Kidney (tissue), 14 donors: ENCODE data around the gene ITPK1. TPM values are rescaled to one million over a fixed set of nuclear protein-coding genes. Genes with fewer than 3 reads are reported as not detected.

Source experiments
- DNase-seq, 5 donors: peaks; one replicate each; pipeline ENCODE4 v3.0.0-alpha.2; 2013 to 2020
- FAIRE-seq: peaks from 2 replicates; lab custom pipeline; 2012; peaks lifted over from hg19 to GRCh38; lab: Jason Lieb, UNC
- H3K27ac ChIP-seq, 2 donors: one replicate each; pipeline ENCODE4 v1.7.0; 2013; ENCODE audit warnings: low read depth in 2 of 2, low read length in 2 of 2, inconsistent platforms in 1 of 2
- H3K27me3 ChIP-seq: one replicate; pipeline ENCODE4 v1.7.1; 2013; ENCODE audit warnings: low read length, inconsistent platforms; ENCODE audit not compliant: control insufficient read depth, insufficient read depth
- H3K36me3 ChIP-seq, 3 donors: one replicate each; pipeline versions ENCODE4 v1.7.0 to v1.7.1; 2013; ENCODE audit warnings: low read length in 3 of 3, control low read depth in 1 of 3, inconsistent platforms in 1 of 3; ENCODE audit not compliant: insufficient read depth in 3 of 3, control insufficient read depth in 2 of 3
- H3K4me1 ChIP-seq, 3 donors: one replicate each; pipeline versions ENCODE4 v1.7.0 to v1.7.1; 2013; ENCODE audit warnings: low read length in 3 of 3, inconsistent platforms in 1 of 3, low read depth in 1 of 3; ENCODE audit not compliant: control insufficient read depth in 2 of 3, insufficient read depth in 2 of 3
- H3K4me3 ChIP-seq, 3 donors: one replicate each; pipeline versions ENCODE4 v1.7.0 to v1.8.1; 2013; ENCODE audit warnings: low read length in 3 of 3, control low read depth in 1 of 3, inconsistent platforms in 1 of 3
- H3K9ac ChIP-seq, 3 donors: one replicate each; pipeline versions ENCODE4 v1.7.0 to v1.7.1; 2013; ENCODE audit warnings: low read length in 3 of 3, control low read depth in 1 of 3, inconsistent platforms in 1 of 3
- H3K9me3 ChIP-seq, 3 donors: one replicate each; pipeline versions ENCODE4 v1.7.0 to v1.7.1; 2013; ENCODE audit warnings: low read length in 3 of 3, control low read depth in 1 of 3, inconsistent platforms in 1 of 3; ENCODE audit not compliant: control insufficient read depth in 2 of 3, insufficient read depth in 1 of 3
- intact Hi-C: fragments of 100-400 bp; cut with DNase I; formaldehyde crosslinking; loops from one replicate; pipeline ENCODE4 v1.11.1; 2022
- polyA plus RNA-seq: library from polyadenylated mRNA; stranded (reverse); fragments of 350-450 nt; fragmentation: Illumina TruSeq; extraction: RNeasy Lipid Tissue Mini Kit (QIAGEN cat#74804); gene quantifications from one replicate; pipeline ENCODE4 v1.2.3, GENCODE V29; 2014; ENCODE audit warnings: low read depth, low replicate concordance; ENCODE audit not compliant: insufficient read depth
- total RNA-seq: library from RNA; stranded (reverse); fragmentation: NEBNext Ultra II Directional; extraction: Animal tissue kit (Norgen Biotek cat#: 25700); gene quantifications from one replicate; pipeline ENCODE4 v1.2.1, GENCODE V29; 2021
- TF ChIP-seq, protein P1 (sequence below): IDR thresholded peaks from 3 replicates; pipeline ENCODE4 v1.5.1; 2012; ENCODE audit warnings: mild to moderate bottlenecking, moderate library complexity, borderline replicate concordance; ENCODE audit not compliant: insufficient read depth; ENCODE audit errors: extremely low read depth
- donor health status: control.
- donor health status: control.
- donor health status: control.
- donor health status: control.
- donor health status: control.
- donor health status: DM: yes; HTN: yes; CAD: no.
- donor health status: Normal renal cell carcinoma (clear cell type).

ITPK1 gene
- total and polyA plus RNA-seq, 2 donors from 2014 or later: 43.6 to 92.0 TPM

DNA sequence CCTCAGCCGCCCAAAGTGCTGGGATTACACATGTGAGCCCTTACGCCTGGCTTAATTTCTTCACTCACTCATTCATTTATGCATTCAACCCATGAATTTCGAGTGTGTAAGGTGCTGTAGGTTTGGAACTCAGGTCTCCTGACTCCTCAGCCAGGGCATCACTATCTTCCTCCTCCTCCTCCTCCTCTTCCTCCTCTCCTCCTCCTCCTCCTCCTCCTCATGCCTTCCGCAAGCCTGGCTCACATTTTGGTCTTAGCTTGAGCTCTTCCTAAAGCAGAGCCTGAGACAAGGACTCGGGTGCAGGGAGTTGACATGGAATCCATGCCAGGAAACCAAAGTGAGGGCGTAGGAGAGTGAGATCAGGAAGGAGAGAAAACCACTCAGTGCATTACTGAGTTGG is 213.5 kb downstream of the ITPK1 start:
- TF ChIP-seq, protein P1, sequence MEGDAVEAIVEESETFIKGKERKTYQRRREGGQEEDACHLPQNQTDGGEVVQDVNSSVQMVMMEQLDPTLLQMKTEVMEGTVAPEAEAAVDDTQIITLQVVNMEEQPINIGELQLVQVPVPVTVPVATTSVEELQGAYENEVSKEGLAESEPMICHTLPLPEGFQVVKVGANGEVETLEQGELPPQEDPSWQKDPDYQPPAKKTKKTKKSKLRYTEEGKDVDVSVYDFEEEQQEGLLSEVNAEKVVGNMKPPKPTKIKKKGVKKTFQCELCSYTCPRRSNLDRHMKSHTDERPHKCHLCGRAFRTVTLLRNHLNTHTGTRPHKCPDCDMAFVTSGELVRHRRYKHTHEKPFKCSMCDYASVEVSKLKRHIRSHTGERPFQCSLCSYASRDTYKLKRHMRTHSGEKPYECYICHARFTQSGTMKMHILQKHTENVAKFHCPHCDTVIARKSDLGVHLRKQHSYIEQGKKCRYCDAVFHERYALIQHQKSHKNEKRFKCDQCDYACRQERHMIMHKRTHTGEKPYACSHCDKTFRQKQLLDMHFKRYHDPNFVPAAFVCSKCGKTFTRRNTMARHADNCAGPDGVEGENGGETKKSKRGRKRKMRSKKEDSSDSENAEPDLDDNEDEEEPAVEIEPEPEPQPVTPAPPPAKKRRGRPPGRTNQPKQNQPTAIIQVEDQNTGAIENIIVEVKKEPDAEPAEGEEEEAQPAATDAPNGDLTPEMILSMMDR: no peak
- Histone ChIP-seq H3K4me3 (no peak overlapping the region), H3K9me3 (no peaks in the 10 kb centered on the region), H3K4me1 (no peaks in the 10 kb centered on the region), H3K27me3 (no peaks in the 10 kb centered on the region), H3K27ac (no peak overlapping the region), H3K36me3 (no peaks in the 10 kb centered on the region), H3K9ac (no peak overlapping the region)
- intact Hi-C loops: no loop called here
- DNase-seq: no peak
- no peak for FAIRE-seq

DNA sequence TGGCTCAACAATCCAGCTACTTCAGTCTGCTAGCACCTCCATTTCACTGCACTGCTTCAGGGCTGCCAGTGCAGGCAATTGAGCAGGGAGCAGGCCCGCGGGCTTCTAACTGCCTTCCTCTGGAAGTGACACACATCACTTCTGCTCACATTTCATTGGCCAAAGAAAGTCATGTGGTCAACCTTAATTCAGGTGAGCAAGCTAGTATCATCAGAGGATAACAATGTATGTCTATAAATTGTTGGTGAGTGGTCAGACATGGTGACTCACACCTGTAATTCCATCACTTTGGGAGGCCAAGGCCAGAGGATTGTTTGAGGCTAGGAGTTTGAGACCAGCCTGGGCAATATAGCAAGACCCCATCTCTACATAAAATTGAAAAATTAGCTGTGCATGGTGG is 215.1 kb downstream of the ITPK1 start:
- no peak overlapping the region for H3K4me3 ChIP-seq
- no peak for DNase-seq
- H3K27me3 ChIP-seq: no peaks in the 10 kb centered on the region
- H3K4me1 ChIP-seq: no peaks in the 10 kb centered on the region
- H3K36me3 ChIP-seq: no peaks in the 10 kb centered on the region
- intact Hi-C loops: no loop called here
- no peak overlapping the region for H3K27ac ChIP-seq
- H3K9ac ChIP-seq: no peak overlapping the region
- FAIRE-seq: no peak
- no peaks in the 10 kb centered on the region for H3K9me3 ChIP-seq
- TF ChIP-seq, protein P1: no peak

DNA sequence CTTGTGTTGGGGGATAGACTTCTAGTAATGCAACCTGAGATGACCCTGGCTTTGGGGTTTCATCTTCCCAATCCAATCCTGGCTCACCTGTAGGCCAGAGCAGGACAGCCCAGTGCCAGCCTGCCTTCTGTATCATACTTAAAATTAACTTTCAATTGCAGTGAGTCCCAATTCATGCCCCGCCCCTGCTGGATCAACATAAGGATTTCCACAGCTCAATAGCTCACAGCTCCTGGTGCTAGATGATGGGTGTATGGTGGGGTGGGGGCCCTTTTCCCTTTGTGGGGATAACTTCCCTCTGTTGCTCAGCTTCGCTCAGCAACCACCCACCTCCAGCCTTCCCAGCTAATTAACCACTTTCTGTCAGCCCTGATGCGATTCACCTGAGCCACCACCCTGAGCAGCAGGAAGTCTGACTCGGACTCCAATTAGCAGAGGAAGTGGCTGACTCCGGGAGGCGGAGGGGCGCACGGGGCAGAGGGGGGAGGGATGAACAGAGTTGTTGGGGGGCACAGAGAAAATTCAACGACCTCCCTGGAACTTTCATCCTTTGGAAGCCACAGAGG is 217.1 kb downstream of the ITPK1 start:
- no peak for FAIRE-seq
- TF ChIP-seq, protein P1: no peak
- no peak for DNase-seq
- H3K4me3 ChIP-seq: no peak overlapping the region
- no peaks in the 10 kb centered on the region for H3K27me3 ChIP-seq
- peaks cover 0 to 6% (median 0%) of the 10 kb centered on the region in 3 donors for H3K9me3 ChIP-seq
- H3K9ac ChIP-seq: no peak overlapping the region
- H3K4me1 ChIP-seq: no peaks in the 10 kb centered on the region
- intact Hi-C loops: no loop called here
- no peak overlapping the region for H3K27ac ChIP-seq
- no peaks in the 10 kb centered on the region for H3K36me3 ChIP-seq
